SK-N-DZ (cell line): ENCODE results near the gene FAH. TPM values are rescaled to one million over a fixed set of nuclear protein-coding genes. Genes with fewer than 3 reads are reported as not detected.
"Not testable (repeated sequence)": the region's sequence is repeated elsewhere in the genome, so short reads cannot be mapped to it uniquely, and the experiment has no call there.

Experiments used
- DNase-seq: peaks from one replicate; pipeline ENCODE4 v3.0.0-alpha.2; 2015; ENCODE audit warnings: low spot score
- polyA plus RNA-seq, 2 experiments: library from polyadenylated mRNA; depleted of rRNA; stranded (reverse); fragments of >200 nt; gene quantifications; 2 replicates each; pipeline ENCODE4 v1.2.3, GENCODE V29; 2014

FAH gene
- 11.2 and 11.5 TPM in 2 replicates for polyA plus RNA-seq (2014; cell fraction: cytosol; rRNA removed)
- polyA plus RNA-seq (2014; cell fraction: nucleus; rRNA removed), result 9.2 and 9.7 TPM in 2 replicates

- peak; percentile 67 for DNase-seq
Measured at GRCh38 chr15:80152896-80153876, at the start of gene FAH. Gene FAH (plus strand): TSS chr15:80152999. CDS start chr15:80153055, 56 bp downstream.

- DNase-seq, result no peak
Measured at GRCh38 chr15:80105193-80105592, 47.6 kb upstream of the FAH start.

- DNase-seq, result no peak
Measured at GRCh38 chr15:80105595-80105994, 47.2 kb upstream of the FAH start.

DNA sequence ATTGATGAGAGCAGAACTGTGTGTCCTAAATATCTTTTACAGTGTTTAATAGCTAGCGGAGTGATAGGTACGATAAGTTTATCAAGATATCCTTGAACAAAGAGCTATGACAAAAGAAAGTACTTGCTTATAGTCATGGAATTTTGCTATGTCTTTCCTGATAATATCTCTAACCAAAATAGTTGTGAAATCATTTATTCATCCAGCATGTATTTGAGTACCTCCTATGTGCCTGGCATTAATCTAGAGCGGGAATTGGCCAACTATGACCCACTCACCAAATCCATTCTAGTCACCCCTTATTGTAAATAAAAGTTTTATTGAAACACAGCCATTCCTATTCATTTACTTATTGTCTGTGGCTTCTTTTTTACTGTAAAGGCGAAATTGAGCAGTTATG is 46.7 kb upstream of the FAH start:
- no peak for DNase-seq

DNA sequence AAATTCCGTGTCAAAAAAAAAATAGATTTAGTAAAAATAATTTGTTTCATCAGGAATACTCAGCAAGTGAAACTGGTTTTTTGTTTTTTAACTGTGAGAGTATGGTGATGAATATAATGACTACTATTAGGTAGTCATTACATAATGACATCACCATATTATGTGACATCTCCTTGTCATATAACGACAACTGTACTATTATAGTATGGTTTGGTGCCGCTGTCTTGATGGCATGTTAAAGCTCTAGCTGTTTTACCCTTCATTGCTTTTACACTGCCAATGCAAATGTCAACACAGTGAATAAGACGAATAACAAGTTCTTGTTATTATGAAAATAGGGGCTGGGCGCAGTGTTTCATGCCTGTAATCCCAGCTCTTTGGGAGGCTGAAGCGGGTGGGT is 45.6 kb upstream of the FAH start:
- no peak for DNase-seq

DNA sequence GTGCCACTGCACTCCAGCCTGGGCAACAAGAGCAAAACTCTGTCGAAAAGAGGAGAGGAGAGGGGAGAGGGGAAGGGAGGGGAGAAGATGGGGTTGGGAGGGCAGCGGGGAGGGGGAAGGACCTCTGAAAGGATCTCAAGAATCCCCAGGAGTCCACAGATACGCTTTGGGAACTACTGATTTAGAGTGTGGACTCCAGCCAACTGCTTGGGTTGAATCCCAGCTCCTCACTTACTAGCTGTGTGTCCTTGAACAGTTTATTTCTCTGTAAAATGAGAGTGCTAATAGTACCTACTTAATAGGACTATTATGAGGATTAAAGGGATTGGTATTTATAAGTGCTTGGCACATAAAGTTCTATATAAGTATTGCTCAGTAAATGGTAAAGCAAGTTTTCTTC is 45.0 kb upstream of the FAH start:
- no peak for DNase-seq

DNA sequence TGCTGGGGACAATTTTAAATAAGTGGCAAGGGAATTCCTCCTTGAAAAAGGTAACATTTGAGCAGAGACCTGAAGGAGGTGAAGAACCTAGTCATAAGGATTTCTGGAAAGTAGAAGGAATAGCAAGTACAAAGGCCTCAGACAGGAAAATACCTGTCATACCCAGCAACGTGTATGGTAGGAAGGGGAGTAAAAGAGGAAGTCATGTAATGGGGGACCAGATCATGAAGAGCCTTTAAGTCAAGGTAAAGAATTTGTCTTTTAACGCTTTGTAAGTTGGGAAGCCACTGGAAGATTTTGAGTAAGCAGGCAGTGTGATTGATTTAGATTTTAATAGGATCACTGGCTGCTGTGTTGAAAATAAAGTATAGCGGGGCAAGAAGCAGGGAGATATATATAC is 43.4 kb upstream of the FAH start:
- DNase-seq, result no peak

GRCh38 chr15:80110920-80111319 is 41.9 kb upstream of the FAH start:
- DNase-seq, result no peak

DNA sequence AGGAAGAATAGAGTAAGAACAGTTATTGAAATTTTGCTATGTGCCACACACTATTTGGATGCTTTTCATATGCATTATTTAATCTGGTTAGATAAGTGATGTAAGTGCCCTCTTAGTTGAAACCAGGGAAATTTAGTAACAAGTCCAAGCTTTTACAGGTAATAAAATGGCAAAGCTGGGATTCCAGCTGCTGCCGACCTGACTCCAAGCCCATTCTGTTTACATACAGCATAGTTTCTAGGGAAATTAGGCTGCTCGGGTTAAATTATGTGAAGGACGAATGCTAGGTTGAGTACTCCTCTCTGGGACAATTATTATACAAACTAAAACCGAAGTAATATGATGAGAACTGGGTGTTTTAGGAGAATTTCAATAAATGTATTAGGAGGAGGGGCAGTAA is 38.7 kb upstream of the FAH start:
- no peak for DNase-seq

GRCh38 chr15:80115021-80115420 is 37.8 kb upstream of the FAH start:
- DNase-seq, result no peak

GRCh38 chr15:80118956-80119355 is 33.8 kb upstream of the FAH start:
- no peak for DNase-seq

DNA sequence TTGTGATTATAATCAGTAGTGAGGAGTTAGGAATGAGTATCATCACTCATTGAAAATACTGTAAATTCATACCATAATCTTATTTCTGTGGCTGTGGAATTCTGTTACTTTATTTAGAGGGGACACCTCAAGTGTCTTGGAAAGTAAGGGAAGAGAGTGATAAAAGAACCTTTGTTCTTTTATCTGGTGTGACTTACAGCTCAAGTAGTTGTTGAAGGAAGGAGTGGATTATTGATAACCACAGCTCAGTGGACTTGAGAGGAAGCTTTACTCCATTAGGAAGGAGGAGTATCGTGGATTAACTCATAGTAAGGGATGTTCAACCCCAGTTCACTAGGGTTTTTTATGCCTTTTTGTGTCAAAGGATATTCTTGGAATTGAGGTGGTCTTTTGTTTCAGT is 32.2 kb upstream of the FAH start:
- DNase-seq, result no peak

DNA sequence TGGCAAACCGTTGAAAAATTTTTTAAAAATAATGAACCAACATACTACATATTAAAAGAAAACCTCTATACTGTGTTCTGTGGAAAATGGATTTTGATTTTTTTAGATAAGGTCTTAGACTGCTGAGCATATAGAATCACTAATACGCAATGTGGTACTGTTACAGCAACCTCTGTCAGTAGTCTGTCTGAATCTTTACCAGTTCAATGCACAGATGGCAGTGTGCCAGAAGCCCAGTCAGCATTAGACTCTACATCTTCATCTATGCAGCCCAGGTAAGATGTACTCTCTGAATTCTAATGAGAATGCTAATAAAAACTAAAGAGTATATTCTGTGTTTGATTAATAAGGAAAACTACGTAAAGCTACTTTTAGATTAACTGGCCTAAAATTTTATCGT is 31.3 kb upstream of the FAH start:
- DNase-seq, result no peak

DNA sequence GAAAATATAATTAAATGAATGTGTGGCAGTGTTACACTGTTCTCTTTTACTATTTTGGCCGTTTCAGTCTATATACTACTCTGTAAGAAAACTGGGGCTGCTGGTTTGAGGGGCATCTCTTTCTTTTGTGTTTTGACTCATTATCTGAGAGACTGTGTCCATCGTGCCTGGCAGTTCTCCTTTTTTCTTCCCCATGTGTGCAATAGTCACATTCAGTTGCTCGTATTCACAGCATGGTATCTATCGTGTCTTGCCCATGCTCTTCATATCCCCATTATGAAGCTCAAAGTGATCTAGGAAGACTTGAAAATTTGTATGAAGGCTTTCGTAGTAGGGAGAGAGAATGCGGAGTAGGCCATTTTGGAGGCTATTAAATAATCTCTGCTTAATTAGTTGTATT is 29.8 kb upstream of the FAH start:
- no peak for DNase-seq

- not testable (repeated sequence) for DNase-seq
Measured at GRCh38 chr15:80127253-80127652, 25.5 kb upstream of the FAH start.

GRCh38 chr15:80127911-80128310 is 24.9 kb upstream of the FAH start:
- no peak for DNase-seq

GRCh38 chr15:80132382-80132781 is 20.4 kb upstream of the FAH start:
- DNase-seq, result no peak

DNA sequence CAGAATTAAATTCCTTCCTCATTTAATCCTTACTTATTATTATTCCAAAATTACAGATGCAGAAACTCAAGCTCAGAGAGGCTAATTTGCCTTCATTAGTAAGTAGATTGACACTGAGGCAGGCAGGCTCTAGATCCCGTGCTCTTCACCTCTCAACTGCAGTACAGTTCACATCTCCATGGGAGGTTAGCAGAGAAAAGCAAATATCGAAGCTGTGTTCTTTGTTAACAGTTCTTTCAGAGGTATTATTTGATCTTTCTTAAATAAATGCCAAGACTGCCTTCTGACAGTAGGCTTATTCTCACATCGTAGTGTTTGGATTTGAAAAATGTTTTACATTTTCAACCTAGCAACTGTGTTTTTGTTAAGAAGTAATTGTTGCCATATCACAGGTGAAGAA is 15.9 kb upstream of the FAH start:
- DNase-seq, result no peak

DNA sequence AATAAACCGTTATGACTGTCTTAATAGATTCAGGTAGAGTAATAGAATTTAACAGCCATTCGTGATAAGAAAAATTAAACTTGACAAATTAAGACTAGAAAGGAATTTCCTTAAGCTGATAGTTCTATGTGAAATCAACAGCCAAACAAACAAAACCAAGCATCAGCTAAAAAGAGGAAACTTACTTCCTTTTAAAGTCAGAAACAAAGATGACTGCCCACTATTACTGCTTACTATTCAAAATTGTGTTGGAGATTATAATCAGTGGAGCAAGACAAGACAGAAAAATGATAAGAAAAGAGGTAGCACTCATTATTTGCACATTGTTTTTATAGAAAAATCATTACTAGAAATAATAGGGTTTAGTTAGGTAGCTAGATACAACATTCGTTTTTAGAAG is 13.8 kb upstream of the FAH start:
- no peak for DNase-seq

DNA sequence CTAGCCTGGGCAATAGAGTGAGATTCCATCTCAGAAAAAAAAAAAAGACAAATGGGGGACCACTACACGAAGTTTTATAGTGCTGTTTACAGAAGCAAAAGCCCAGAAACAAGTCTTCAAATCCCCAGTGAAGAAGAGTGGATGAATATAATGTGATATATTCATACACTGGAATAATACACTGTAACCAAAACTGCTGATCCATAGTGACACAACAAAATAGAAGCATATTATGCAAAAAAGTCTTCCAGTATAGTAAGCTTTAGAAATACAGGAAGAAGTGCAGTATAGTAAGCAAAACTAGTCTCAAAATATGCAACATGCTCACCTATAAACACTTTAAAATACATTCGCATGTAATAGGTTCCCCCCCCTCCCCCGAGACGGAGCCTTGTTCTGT is 11.9 kb upstream of the FAH start:
- DNase-seq, result no peak

GRCh38 chr15:80141916-80142598 is 10.7 kb upstream of the FAH start:
- DNase-seq, result no peak

DNA sequence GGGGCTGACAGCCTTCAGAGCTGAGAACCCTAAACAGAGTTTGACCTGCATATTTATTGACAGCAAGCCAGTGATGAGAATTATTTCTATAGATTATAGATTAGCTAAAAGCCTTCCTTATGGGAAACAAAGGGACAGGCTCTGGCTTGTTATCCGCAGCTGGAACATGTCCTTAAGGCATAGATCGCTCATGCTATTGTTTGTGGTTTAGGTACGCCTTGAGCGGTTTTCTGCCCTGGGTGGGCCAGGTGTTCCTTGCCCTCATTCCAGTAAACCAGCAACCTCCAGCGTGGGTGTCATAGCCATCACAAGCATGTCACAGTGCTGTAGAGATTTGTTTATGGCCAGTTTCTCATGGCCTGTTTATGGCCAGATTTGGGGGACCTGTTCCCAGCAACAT is 10.2 kb upstream of the FAH start:
- no peak for DNase-seq

- DNase-seq, result no peak
Measured at GRCh38 chr15:80151148-80151547, 1.7 kb upstream of the FAH start.
